ENCODE results near the gene PIK3AP1.

GRCh38 chr10:96584474-96584873, 135.8 kb downstream of the PIK3AP1 start:
- TF ChIP-seq CTCF (IDR thresholded peaks at IDR 0.05) (no peak), POLR2AphosphoS5 (IDR thresholded peaks at IDR 0.05) (no peak), POLR2A (IDR thresholded peaks at IDR 0.05) (no peak), EP300 (IDR thresholded peaks at IDR 0.05) (no peak)

All from upper lobe of left lung (tissue), 4 donors.